Endothelial cell of umbilical vein (primary cell): ENCODE results near the gene NAE1. TPM values are rescaled to one million over a fixed set of nuclear protein-coding genes. Genes with fewer than 3 reads are reported as not detected.

Experiments used
- BruUV-seq: library from RNA; stranded (reverse); fragments of 400-500 nt; replicated peaks from 2 replicates; lab custom pipeline; 2021; lab: Mats Ljungman, UMichigan
- CTCF ChIA-PET: fragments of 300-600, 350-600 bp; sonication (Branson Sonifier 250); formaldehyde crosslinking; loops from one replicate; lab custom pipeline; 2021; ENCODE audit warnings: antibody characterized with exemption, inconsistent platforms; lab: Charles Lee
- POLR2A ChIA-PET: fragments of 300-600, 350-600 bp; sonication (Branson Sonifier 250); formaldehyde crosslinking; loops from one replicate; lab custom pipeline; 2021; ENCODE audit warnings: antibody characterized with exemption, inconsistent platforms; lab: Charles Lee
- DNase-seq: peaks from one replicate; pipeline ENCODE4 v3.0.0-alpha.2; 2011; ENCODE audit warnings: low read depth, low spot score
- FAIRE-seq: peaks from 2 replicates; lab custom pipeline; 2011; peaks lifted over from hg19 to GRCh38; lab: Jason Lieb, UNC
- H2AFZ ChIP-seq: 2 replicates; pipeline ENCODE4 v1.6.0; 2012; ENCODE audit warnings: low read depth, low read length, control low read depth, inconsistent platforms
- H3K27ac ChIP-seq: 2 replicates; pipeline ENCODE4 v1.5.1; 2011; ENCODE audit warnings: low read depth, mild to moderate bottlenecking, control low read depth, low read length, moderate library complexity; ENCODE audit not compliant: insufficient read depth
- H3K27me3 ChIP-seq, 2 experiments: 2 replicates each; pipeline versions ENCODE4 v1.6.0 to v1.6.1; 2011; ENCODE audit warnings: low read length in 2 of 2, mixed read lengths in 1 of 2; ENCODE audit not compliant: control insufficient read depth in 2 of 2, insufficient read depth in 2 of 2
- H3K36me3 ChIP-seq, 2 experiments: 2 replicates in 1 of 2; 3 replicates in 1 of 2; pipeline ENCODE4 v1.5.1; 2011; ENCODE audit warnings: low read length in 2 of 2, mild to moderate bottlenecking in 1 of 2, moderate library complexity in 1 of 2; ENCODE audit not compliant: control insufficient read depth in 2 of 2, insufficient read depth in 2 of 2; ENCODE audit errors: extremely low read depth in 1 of 2
- H3K4me1 ChIP-seq: 3 replicates; pipeline ENCODE4 v1.5.1; 2011; ENCODE audit warnings: mild to moderate bottlenecking, low read length; ENCODE audit not compliant: control insufficient read depth, insufficient read depth; ENCODE audit errors: extremely low read depth
- H3K4me2 ChIP-seq: 2 replicates; pipeline ENCODE4 v1.6.1; 2011; ENCODE audit warnings: low read length, control low read depth, mixed read lengths; ENCODE audit not compliant: insufficient read depth
- H3K4me3 ChIP-seq, 3 experiments: fragments of 200-600 bp in 1 of 3; sonication (generic), shearing (Covaris generic) in 1 of 3; replicated peaks in 1 of 3; 2 replicates each; pipeline ENCODE4 v1.5.1; 2011 to 2016; ENCODE audit warnings: control low read depth in 3 of 3, low read length in 3 of 3, mild to moderate bottlenecking in 2 of 3, inconsistent platforms in 1 of 3, low read depth in 1 of 3, moderate library complexity in 1 of 3; ENCODE audit not compliant: insufficient read depth in 1 of 3
- H3K79me2 ChIP-seq: 2 replicates; pipeline ENCODE4 v1.6.0; 2012; ENCODE audit warnings: low read length, inconsistent platforms; ENCODE audit not compliant: control insufficient read depth, insufficient read depth
- H3K9ac ChIP-seq: replicated peaks from 2 replicates; pipeline ENCODE3; 2011; ENCODE audit warnings: low read length, control low read depth; ENCODE audit not compliant: insufficient read depth; ENCODE audit errors: extremely low read depth
- H3K9me1 ChIP-seq: replicated peaks from 3 replicates; pipeline ENCODE4 v1.6.0; 2011; ENCODE audit warnings: mild to moderate bottlenecking, low read length; ENCODE audit not compliant: control insufficient read depth, insufficient read depth; ENCODE audit errors: extremely low read depth
- H3K9me3 ChIP-seq: replicated peaks from 2 replicates; pipeline ENCODE4 v1.5.1; 2012; ENCODE audit warnings: low read length, inconsistent platforms; ENCODE audit not compliant: control insufficient read depth, insufficient read depth
- H4K20me1 ChIP-seq: replicated peaks from 2 replicates; pipeline ENCODE3; 2011; ENCODE audit warnings: mild to moderate bottlenecking, low read length; ENCODE audit not compliant: control insufficient read depth, insufficient read depth; ENCODE audit errors: extremely low read depth
- CTCF ChIP-seq, 2 donors: IDR thresholded peaks; 1 replicate in 1 of 2; 2 replicates in 1 of 2; pipeline ENCODE4 v1.5.1; 2011; ENCODE audit warnings: low read length in 2 of 2, mild to moderate bottlenecking in 2 of 2, moderate library complexity in 2 of 2, control low read depth in 1 of 2, inconsistent platforms in 1 of 2, low read depth in 1 of 2; ENCODE audit not compliant: insufficient read depth in 1 of 2; ENCODE audit errors: extremely low read depth in 1 of 2
- EZH2 ChIP-seq: IDR thresholded peaks from 2 replicates; pipeline ENCODE4 v1.6.1; 2012; ENCODE audit warnings: borderline replicate concordance, low read depth, mild to moderate bottlenecking, moderate library complexity, low read length, inconsistent platforms; ENCODE audit not compliant: severe bottlenecking
- FOS ChIP-seq: IDR thresholded peaks from 2 replicates; pipeline ENCODE4 v1.6.1; 2011; ENCODE audit warnings: mild to moderate bottlenecking, low read length, moderate library complexity, borderline replicate concordance; ENCODE audit not compliant: insufficient read depth
- GATA2 ChIP-seq: IDR thresholded peaks from 2 replicates; pipeline ENCODE4 v1.7.0; 2011; ENCODE audit warnings: low read depth, mild to moderate bottlenecking, moderate library complexity, mixed read lengths, low read length; ENCODE audit not compliant: insufficient read length, insufficient read depth
- JUN ChIP-seq: IDR thresholded peaks from 2 replicates; pipeline ENCODE4 v1.6.1; 2011; ENCODE audit warnings: borderline replicate concordance, low read depth; ENCODE audit not compliant: insufficient read length, insufficient read depth
- MAX ChIP-seq: IDR thresholded peaks from 2 replicates; pipeline ENCODE4 v1.6.1; 2011; ENCODE audit not compliant: insufficient read depth, insufficient read length
- MYC ChIP-seq: IDR thresholded peaks from one replicate; pipeline ENCODE4 v1.6.1; 2011; ENCODE audit warnings: mild to moderate bottlenecking, low read depth, low read length
- POLR2A ChIP-seq: IDR thresholded peaks from 2 replicates; pipeline ENCODE4 v1.6.1; 2012; ENCODE audit warnings: low read depth, mild to moderate bottlenecking, control low read depth, low read length
- POLR2AphosphoS5 ChIP-seq: IDR thresholded peaks from 2 replicates; pipeline ENCODE4 v1.6.1; 2012; ENCODE audit warnings: low read depth, mild to moderate bottlenecking, control low read depth, low read length, moderate library complexity; ENCODE audit not compliant: insufficient read depth
- dilution Hi-C: fragments of 300-500 bp; cut with MboI; formaldehyde crosslinking; loops from one replicate; pipeline ENCODE4 v1.15.0; 2019; ENCODE audit warnings: low sequenced_read_pairs; ENCODE audit not compliant: extremely low pct_ligation_motif_present
- intact Hi-C: fragments of 100-400 bp; cut with micrococcal nuclease; formaldehyde crosslinking; loops from one replicate; pipeline ENCODE4 v1.10.0; 2022
- polyA plus RNA-seq, 4 experiments: library from polyadenylated mRNA; depleted of rRNA in 3 of 4; stranded (reverse) in 3 of 4; unstranded in 1 of 4; fragments of >200 nt; gene quantifications; 2 replicates each; pipeline versions ENCODE4 v1.2.1 to v1.2.3, GENCODE V29; 2011 to 2012; ENCODE audit warnings: missing spikeins in 1 of 4
- total RNA-seq: library from RNA; stranded (reverse); gene quantifications from 2 replicates; pipeline ENCODE4 v1.2.3, GENCODE V29; 2021

NAE1 gene
- total and polyA plus RNA-seq, 2 donors (not counting 3 experiments of a cell fraction or from before 2014, with no cell fraction given), result 23.6 to 64.3 TPM

- Histone ChIP-seq H3K4me2 (no peak overlapping the region), H3K4me1 (peaks cover 2% of the 10 kb centered on the region), H3K27ac (no peak overlapping the region), H3K9me1 (no peaks in the 10 kb centered on the region), H3K9me3 (no peaks in the 10 kb centered on the region), H3K36me3 (no peaks in the 10 kb centered on the region), H3K79me2 (no peaks in the 10 kb centered on the region), H3K4me3 (no peak overlapping the region), H3K27me3 (peaks cover 47 to 50% of the 10 kb centered on the region in 2 experiments), H4K20me1 (no peaks in the 10 kb centered on the region), H2AFZ (no peak overlapping the region), H3K9ac (no peak overlapping the region)
- DNase-seq (no peak), FAIRE-seq (no peak)
- no TSS peak for BruUV-seq
- dilution Hi-C loops, result no loop called here
- CTCF ChIA-PET, result interaction anchor here (0.8 to 3.6 kb wide), 5 partner anchors 10 to 26 kb away, joined by 3 to 18 read pairs (median 8); partner anchors contain the start of gene NAE1
- intact Hi-C loops, result no loop called here
- no peak for TF ChIP-seq EZH2
- TF ChIP-seq FOS, result no peak
- TF ChIP-seq MAX, result no peak
- TF ChIP-seq MYC, result no peak
- no peak for TF ChIP-seq JUN
- TF ChIP-seq GATA2, result no peak
- no peak for TF ChIP-seq POLR2AphosphoS5
- no peak for TF ChIP-seq CTCF (IDR thresholded peaks at IDR 0.05; ENCODE audit: extremely low read depth in 1 of 2, insufficient read depth in 1 of 2, low read depth in 1 of 2, low read length in 2 of 2)
- no peak for TF ChIP-seq POLR2A
- POLR2A ChIA-PET, result no interaction called here
These were observed 16.1 kb upstream of the NAE1 start for GRCh38 chr16:66846831-66847230.
